ENCODE data around the gene NHS. TPM values are rescaled to one million over a fixed set of nuclear protein-coding genes. Genes with fewer than 3 reads are reported as not detected.

The NHS gene
- total and polyA plus RNA-seq, 7 donors: 0.04 to 1.3 (median 0.22) TPM

GRCh38 chrX:17474892-17475291 is 99.9 kb downstream of the NHS start:
- Histone ChIP-seq H3K4me3 (no peak overlapping the region), H3K36me3 (ENCODE audit: insufficient read depth in 1 of 2, low read depth in 1 of 2) (no peaks in the 10 kb centered on the region), H3K27ac (no peak overlapping the region), H3K4me1 (no peaks in the 10 kb centered on the region), H3K27me3 (ENCODE audit: insufficient read depth in 3 of 3, low read length in 2 of 3) (no peaks in the 10 kb centered on the region), H3K9me3 (no peaks in the 10 kb centered on the region)
- 39 to 53% (median 45%) methylated on average over 2 of the region's 2 CpGs for WGBS, 3 donors
- no peak for ATAC-seq
- intact Hi-C loops (cut with DNase I): no loop called here
- no peak for TF ChIP-seq CTCF (IDR thresholded peaks at IDR 0.05)
- no peak for DNase-seq

- no peak for TF ChIP-seq CTCF (IDR thresholded peaks at IDR 0.05)
- no peaks in the 10 kb centered on the region for H3K9me3 ChIP-seq
- H3K36me3 ChIP-seq (ENCODE audit: insufficient read depth in 1 of 2, low read depth in 1 of 2): no peaks in the 10 kb centered on the region
- H3K4me1 ChIP-seq: no peaks in the 10 kb centered on the region
- no peak overlapping the region for H3K4me3 ChIP-seq
- H3K27ac ChIP-seq: no peak overlapping the region
- intact Hi-C loops (cut with DNase I): no loop called here
- DNase-seq (no peak), ATAC-seq (no peak)
- no peaks in the 10 kb centered on the region for H3K27me3 ChIP-seq (ENCODE audit: insufficient read depth in 3 of 3, low read length in 2 of 3)
- 31 to 51% (median 35%) methylated on average over 6 of the region's 6 CpGs for WGBS, 3 donors
Measured at GRCh38 chrX:17475449-17476217, 100.6 kb downstream of the NHS start.

GRCh38 chrX:17476411-17476810 is 101.4 kb downstream of the NHS start:
- Histone ChIP-seq H3K36me3 (ENCODE audit: insufficient read depth in 1 of 2, low read depth in 1 of 2) (no peaks in the 10 kb centered on the region), H3K27ac (no peak overlapping the region), H3K4me1 (no peaks in the 10 kb centered on the region), H3K4me3 (no peak overlapping the region), H3K27me3 (ENCODE audit: insufficient read depth in 3 of 3, low read length in 2 of 3) (no peaks in the 10 kb centered on the region), H3K9me3 (no peaks in the 10 kb centered on the region)
- intact Hi-C loops (cut with DNase I): no loop called here
- DNase-seq (no peak), ATAC-seq (no peak)
- 53 to 89% (median 69%) methylated on average over 2 of the region's 2 CpGs for WGBS, 3 donors
- TF ChIP-seq CTCF (IDR thresholded peaks at IDR 0.05): no peak

GRCh38 chrX:17481086-17481485 is 106.1 kb downstream of the NHS start:
- Histone ChIP-seq H3K27me3 (ENCODE audit: insufficient read depth in 3 of 3, low read length in 2 of 3) (no peaks in the 10 kb centered on the region), H3K9me3 (no peaks in the 10 kb centered on the region), H3K4me1 (no peaks in the 10 kb centered on the region), H3K36me3 (ENCODE audit: insufficient read depth in 1 of 2, low read depth in 1 of 2) (no peaks in the 10 kb centered on the region), H3K4me3 (no peak overlapping the region), H3K27ac (no peak overlapping the region)
- ATAC-seq (no peak), DNase-seq (no peak)
- intact Hi-C loops (cut with DNase I): no loop called here
- no peak for TF ChIP-seq CTCF (IDR thresholded peaks at IDR 0.05)
- 77 to 85% (median 80%) methylated on average over 4 of the region's 4 CpGs for WGBS, 3 donors

GRCh38 chrX:17484592-17484991 is 109.6 kb downstream of the NHS start:
- Histone ChIP-seq H3K9me3 (no peaks in the 10 kb centered on the region), H3K27me3 (ENCODE audit: insufficient read depth in 3 of 3, low read length in 2 of 3) (no peaks in the 10 kb centered on the region), H3K4me3 (no peak overlapping the region), H3K4me1 (no peaks in the 10 kb centered on the region), H3K27ac (no peak overlapping the region), H3K36me3 (ENCODE audit: insufficient read depth in 1 of 2, low read depth in 1 of 2) (no peaks in the 10 kb centered on the region)
- ATAC-seq: no peak
- no peak for TF ChIP-seq CTCF (IDR thresholded peaks at IDR 0.05)
- DNase-seq: no peak
- intact Hi-C loops (cut with DNase I): no loop called here
- 80 to 100% (median 100%) methylated on average over 1 of the region's 1 CpG for WGBS, 3 donors

All from psoas muscle (tissue), 8 donors.